ENCODE data around the gene PLEKHA5.
"Not testable (repeated sequence)": the region's sequence is repeated elsewhere in the genome, so short reads cannot be mapped to it uniquely, and the experiment has no call there.

PLEKHA5 gene

DNA sequence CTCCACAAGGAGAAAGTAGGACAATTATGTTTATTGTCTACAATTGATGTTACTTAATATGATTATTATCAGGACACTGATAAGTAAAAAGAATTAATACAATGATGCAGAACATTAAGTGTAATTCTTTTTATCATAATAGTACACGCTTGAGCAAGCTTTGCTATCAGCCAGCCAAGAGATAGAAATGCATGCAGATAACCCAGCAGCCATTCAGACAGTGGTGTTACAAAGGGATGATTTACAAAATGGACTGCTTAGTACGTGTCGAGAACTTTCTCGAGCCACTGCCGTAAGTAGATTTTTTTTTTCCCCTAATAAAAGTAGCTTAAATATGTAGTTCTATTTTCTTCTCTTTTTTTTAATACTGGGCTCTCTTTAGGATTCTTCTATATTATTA is 192.8 kb downstream of the PLEKHA5 start:
- TF ChIP-seq, protein P1, sequence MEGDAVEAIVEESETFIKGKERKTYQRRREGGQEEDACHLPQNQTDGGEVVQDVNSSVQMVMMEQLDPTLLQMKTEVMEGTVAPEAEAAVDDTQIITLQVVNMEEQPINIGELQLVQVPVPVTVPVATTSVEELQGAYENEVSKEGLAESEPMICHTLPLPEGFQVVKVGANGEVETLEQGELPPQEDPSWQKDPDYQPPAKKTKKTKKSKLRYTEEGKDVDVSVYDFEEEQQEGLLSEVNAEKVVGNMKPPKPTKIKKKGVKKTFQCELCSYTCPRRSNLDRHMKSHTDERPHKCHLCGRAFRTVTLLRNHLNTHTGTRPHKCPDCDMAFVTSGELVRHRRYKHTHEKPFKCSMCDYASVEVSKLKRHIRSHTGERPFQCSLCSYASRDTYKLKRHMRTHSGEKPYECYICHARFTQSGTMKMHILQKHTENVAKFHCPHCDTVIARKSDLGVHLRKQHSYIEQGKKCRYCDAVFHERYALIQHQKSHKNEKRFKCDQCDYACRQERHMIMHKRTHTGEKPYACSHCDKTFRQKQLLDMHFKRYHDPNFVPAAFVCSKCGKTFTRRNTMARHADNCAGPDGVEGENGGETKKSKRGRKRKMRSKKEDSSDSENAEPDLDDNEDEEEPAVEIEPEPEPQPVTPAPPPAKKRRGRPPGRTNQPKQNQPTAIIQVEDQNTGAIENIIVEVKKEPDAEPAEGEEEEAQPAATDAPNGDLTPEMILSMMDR (IDR thresholded peaks at IDR 0.05; ENCODE audit: borderline replicate concordance, control extremely low read depth, extremely low read depth, insufficient read depth, missing control alignments) = no peak
- no peak for DNase-seq (ENCODE audit: low spot score)
- in situ Hi-C loops (cut with MboI; ENCODE audit: low sequenced_read_pairs, unreplicated experiment) = no loop called here

GRCh38 chr12:19323805-19324204 is 194.3 kb downstream of the PLEKHA5 start:
- DNase-seq (ENCODE audit: low spot score) = no peak

DNA sequence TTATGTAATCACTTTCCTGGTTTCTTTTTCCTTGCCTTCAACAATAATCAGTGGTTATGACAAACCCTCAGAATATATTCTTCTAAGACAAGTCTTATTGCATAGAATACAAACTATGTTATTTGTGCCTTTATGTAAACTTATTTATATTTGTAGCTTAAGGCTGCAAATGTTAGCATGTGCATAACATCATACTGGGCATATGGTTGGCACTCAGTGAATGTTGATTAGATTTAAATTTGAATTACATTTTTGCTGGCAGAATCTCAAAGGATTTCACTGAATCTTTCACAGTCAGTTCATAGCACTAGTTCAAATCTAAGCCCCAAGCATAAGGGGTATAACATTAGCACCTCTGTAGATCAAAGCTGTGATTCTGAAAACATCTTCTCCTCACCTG is 196.6 kb downstream of the PLEKHA5 start:
- in situ Hi-C loops (cut with MboI; ENCODE audit: low sequenced_read_pairs, unreplicated experiment) = no loop called here
- TF ChIP-seq, protein P1 (IDR thresholded peaks at IDR 0.05; ENCODE audit: borderline replicate concordance, control extremely low read depth, extremely low read depth, insufficient read depth, missing control alignments) = no peak

More at GRCh38 chr12:19323805-19324204, 194.3 kb downstream of the PLEKHA5 start:
- in situ Hi-C loops (cut with MboI; ENCODE audit: low sequenced_read_pairs, unreplicated experiment) = no loop called here
- TF ChIP-seq, protein P1 (IDR thresholded peaks at IDR 0.05; ENCODE audit: borderline replicate concordance, control extremely low read depth, extremely low read depth, insufficient read depth, missing control alignments) = no peak

DNA sequence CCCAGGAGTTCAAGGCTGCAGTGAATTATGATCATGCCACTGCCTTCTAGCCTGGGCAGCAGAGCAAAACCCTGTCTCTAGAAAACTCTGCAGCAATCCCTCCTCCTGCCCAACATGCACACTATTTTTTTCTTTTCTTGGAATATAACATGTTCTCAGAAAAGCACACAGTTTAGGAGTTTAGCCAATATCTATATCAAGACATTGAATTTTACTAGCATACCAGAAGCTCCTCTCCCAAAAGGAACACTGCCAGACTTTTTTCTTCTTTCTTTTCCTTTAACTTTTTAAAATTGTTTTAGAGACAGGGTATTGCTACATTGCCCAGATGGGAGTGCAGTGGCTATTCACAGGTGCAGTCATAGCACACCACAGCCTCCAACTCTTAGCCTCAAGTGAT is 202.7 kb downstream of the PLEKHA5 start:
- TF ChIP-seq, protein P1 (IDR thresholded peaks at IDR 0.05; ENCODE audit: borderline replicate concordance, control extremely low read depth, extremely low read depth, insufficient read depth, missing control alignments) = no peak
- in situ Hi-C loops (cut with MboI; ENCODE audit: low sequenced_read_pairs, unreplicated experiment) = no loop called here
- no peak for DNase-seq (ENCODE audit: low spot score)

More for the DNA sequence above, 196.6 kb downstream of the PLEKHA5 start:
- DNase-seq (ENCODE audit: low spot score) = no peak

- in situ Hi-C loops (cut with MboI; ENCODE audit: low sequenced_read_pairs, unreplicated experiment) = no loop called here
- TF ChIP-seq, protein P1 (IDR thresholded peaks at IDR 0.05; ENCODE audit: borderline replicate concordance, control extremely low read depth, extremely low read depth, insufficient read depth, missing control alignments) = no peak
- DNase-seq (ENCODE audit: low spot score) = no peak
Measured at GRCh38 chr12:19338405-19338804, 208.9 kb downstream of the PLEKHA5 start.

GRCh38 chr12:19350850-19351249 is 221.3 kb downstream of the PLEKHA5 start:
- DNase-seq (ENCODE audit: low spot score); in situ Hi-C loops (cut with MboI; ENCODE audit: low sequenced_read_pairs, unreplicated experiment): not testable (repeated sequence)

GRCh38 chr12:19351346-19351745 is 221.8 kb downstream of the PLEKHA5 start:
- TF ChIP-seq, protein P1 (IDR thresholded peaks at IDR 0.05; ENCODE audit: borderline replicate concordance, control extremely low read depth, extremely low read depth, insufficient read depth, missing control alignments) = no peak
- in situ Hi-C loops (cut with MboI; ENCODE audit: low sequenced_read_pairs, unreplicated experiment) = no loop called here
- DNase-seq (ENCODE audit: low spot score) = no peak
